Colonic mucosa (tissue), 4 donors: Measurements from ENCODE around the gene CROCC2. TPM values are rescaled to one million over a fixed set of nuclear protein-coding genes. Genes with fewer than 3 reads are reported as not detected.
"Not testable (repeated sequence)": the region's sequence is repeated elsewhere in the genome, so short reads cannot be mapped to it uniquely, and the experiment has no call there.

Source experiments
- DNase-seq: peaks from one replicate; pipeline ENCODE4 v3.0.0-alpha.2; 2020
- H3K27ac ChIP-seq: fragments of 200-600 bp; one replicate; pipeline ENCODE4 v1.8.0; 2021
- H3K27me3 ChIP-seq: fragments of 200-600 bp; one replicate; pipeline ENCODE4 v1.8.0; 2021
- H3K36me3 ChIP-seq: fragments of 200-600 bp; one replicate; pipeline ENCODE4 v1.8.0; 2021
- H3K4me1 ChIP-seq: fragments of 200-600 bp; one replicate; pipeline ENCODE4 v1.8.0; 2021; ENCODE audit warnings: mild to moderate bottlenecking
- H3K4me3 ChIP-seq: fragments of 200-600 bp; one replicate; pipeline ENCODE4 v1.8.0; 2021
- H3K9ac ChIP-seq, 2 donors: one replicate each; pipeline ENCODE4 v1.7.0; 2013; ENCODE audit warnings: control low read depth in 2 of 2, low read depth in 2 of 2, low read length in 2 of 2
- H3K9me3 ChIP-seq: fragments of 200-600 bp; one replicate; pipeline ENCODE4 v1.8.0; 2021
- intact Hi-C: fragments of 100-400 bp; cut with DNase I; formaldehyde crosslinking; loops from one replicate; pipeline ENCODE4 v1.14.1; 2022
- total RNA-seq, 2 donors: library from RNA; stranded (reverse); fragmentation: NEBNext Ultra II Directional in 1 of 2; extraction: Animal tissue kit (Norgen Biotek cat#: 25700) in 1 of 2; gene quantifications; one replicate each; pipeline ENCODE4 v1.2.1, GENCODE V29; 2021
- TF ChIP-seq, protein P1 (sequence below): fragments of 200-600 bp; IDR thresholded peaks from one replicate; pipeline ENCODE4 v1.8.0; 2022; ENCODE audit warnings: antibody characterized with exemption, mild to moderate bottlenecking
- donor health status: healthy.
- donor health status: DM: no; HTN: no; CAD: no.
- donor health status: DM: no; HTN: no; CAD: no.

The CROCC2 gene
- total RNA-seq, 2 donors from 2014 or later, result 0.05 TPM; not detected in 1

- Histone ChIP-seq H3K4me3 (no peak overlapping the region), H3K36me3 (no peaks in the 10 kb centered on the region), H3K9ac (no peak overlapping the region), H3K4me1 (no peaks in the 10 kb centered on the region), H3K9me3 (no peaks in the 10 kb centered on the region), H3K27ac (no peak overlapping the region), H3K27me3 (no peaks in the 10 kb centered on the region)
- TF ChIP-seq, protein P1, sequence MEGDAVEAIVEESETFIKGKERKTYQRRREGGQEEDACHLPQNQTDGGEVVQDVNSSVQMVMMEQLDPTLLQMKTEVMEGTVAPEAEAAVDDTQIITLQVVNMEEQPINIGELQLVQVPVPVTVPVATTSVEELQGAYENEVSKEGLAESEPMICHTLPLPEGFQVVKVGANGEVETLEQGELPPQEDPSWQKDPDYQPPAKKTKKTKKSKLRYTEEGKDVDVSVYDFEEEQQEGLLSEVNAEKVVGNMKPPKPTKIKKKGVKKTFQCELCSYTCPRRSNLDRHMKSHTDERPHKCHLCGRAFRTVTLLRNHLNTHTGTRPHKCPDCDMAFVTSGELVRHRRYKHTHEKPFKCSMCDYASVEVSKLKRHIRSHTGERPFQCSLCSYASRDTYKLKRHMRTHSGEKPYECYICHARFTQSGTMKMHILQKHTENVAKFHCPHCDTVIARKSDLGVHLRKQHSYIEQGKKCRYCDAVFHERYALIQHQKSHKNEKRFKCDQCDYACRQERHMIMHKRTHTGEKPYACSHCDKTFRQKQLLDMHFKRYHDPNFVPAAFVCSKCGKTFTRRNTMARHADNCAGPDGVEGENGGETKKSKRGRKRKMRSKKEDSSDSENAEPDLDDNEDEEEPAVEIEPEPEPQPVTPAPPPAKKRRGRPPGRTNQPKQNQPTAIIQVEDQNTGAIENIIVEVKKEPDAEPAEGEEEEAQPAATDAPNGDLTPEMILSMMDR, result no peak
- intact Hi-C loops, result no loop called here
- no peak for DNase-seq
These were observed 68.8 kb downstream of the CROCC2 start for GRCh38 chr2:240974771-240975572.

- DNase-seq, intact Hi-C loops: not testable (repeated sequence)
These were observed 69.8 kb downstream of the CROCC2 start for GRCh38 chr2:240975903-240976302.

DNA sequence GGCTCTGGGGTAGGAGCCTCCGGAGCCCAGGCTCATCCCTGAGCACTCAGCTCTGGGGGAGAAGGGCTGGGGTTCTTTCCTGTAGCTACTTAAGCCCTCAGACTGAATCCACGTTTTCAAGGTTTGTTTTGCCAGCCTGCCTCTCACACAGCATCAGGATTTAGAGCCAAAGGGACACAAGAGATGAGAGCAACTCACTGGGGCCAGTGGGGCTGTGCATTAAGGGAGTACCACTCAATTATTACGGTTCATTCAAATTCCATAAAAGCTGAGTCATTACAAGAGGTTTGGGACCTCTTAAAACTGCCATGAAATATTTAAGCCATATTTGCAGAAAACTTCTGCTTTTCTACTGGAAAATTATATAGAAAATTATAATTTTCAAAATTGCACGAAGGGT lies 75.1 kb downstream of the CROCC2 start:
- Histone ChIP-seq H3K9me3 (no peaks in the 10 kb centered on the region), H3K4me3 (no peak overlapping the region), H3K27ac (no peak overlapping the region), H3K27me3 (no peaks in the 10 kb centered on the region), H3K4me1 (no peaks in the 10 kb centered on the region), H3K36me3 (no peaks in the 10 kb centered on the region), H3K9ac (no peak overlapping the region)
- intact Hi-C loops, result no loop called here
- DNase-seq, result no peak
- TF ChIP-seq, protein P1, result no peak

More at GRCh38 chr2:240975903-240976302, 69.8 kb downstream of the CROCC2 start:
- H3K9me3 ChIP-seq, H3K9ac ChIP-seq, H3K27ac ChIP-seq, H3K27me3 ChIP-seq, H3K36me3 ChIP-seq, H3K4me1 ChIP-seq, H3K4me3 ChIP-seq: not testable (repeated sequence)

DNA sequence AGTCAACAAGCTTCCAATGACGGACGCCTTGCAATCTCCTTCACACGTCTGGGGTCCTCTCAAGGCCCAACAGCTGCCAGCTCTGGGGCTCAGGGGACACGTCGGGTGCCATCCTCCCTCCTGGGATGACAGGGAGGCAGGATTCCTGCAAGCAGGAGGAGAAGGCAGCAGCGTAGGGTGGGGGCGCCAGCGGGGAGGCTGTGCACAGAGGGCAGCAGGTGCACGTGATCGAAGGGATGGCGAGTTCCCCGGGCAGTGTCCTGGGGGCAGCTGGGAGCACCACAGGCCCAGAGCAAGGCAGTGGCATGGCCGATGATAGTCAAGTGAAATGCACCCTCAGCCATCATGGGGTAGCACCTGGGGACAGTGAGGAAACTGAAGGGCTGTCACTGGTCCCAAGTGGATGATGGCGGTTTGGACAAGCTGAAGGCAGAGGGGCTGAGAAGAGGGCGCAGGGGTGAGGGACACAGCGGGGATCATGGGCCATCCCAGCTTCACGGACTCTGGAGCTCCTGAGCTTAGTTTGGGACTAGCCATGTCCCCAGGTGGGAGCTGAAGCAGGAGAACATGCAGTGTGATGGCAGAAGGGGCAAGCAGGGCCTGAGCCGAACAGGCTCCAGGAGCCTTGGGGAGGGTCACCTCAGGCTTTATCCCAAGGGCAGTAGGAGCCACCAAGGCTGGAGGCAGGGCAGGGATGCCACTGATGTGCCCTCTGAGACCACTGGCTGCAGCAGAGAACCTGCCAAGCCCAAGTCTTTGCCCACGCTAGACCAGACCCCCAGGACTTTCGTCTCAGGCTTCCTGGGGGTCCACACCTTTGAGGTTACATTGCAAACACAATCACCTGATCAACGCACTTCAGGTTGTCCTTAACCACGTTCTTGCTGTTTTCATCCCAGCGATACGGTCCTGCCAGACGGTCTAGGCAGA lies 76.0 kb downstream of the CROCC2 start:
- H3K27me3 ChIP-seq, result no peaks in the 10 kb centered on the region
- no peak overlapping the region for H3K9ac ChIP-seq
- no peak for DNase-seq
- H3K9me3 ChIP-seq, result no peaks in the 10 kb centered on the region
- peaks cover 5% of the 10 kb centered on the region for H3K4me1 ChIP-seq
- TF ChIP-seq, protein P1, result no peak
- no peak overlapping the region for H3K27ac ChIP-seq
- H3K36me3 ChIP-seq, result no peaks in the 10 kb centered on the region
- no peak overlapping the region for H3K4me3 ChIP-seq
- intact Hi-C loops, result no loop called here

DNA sequence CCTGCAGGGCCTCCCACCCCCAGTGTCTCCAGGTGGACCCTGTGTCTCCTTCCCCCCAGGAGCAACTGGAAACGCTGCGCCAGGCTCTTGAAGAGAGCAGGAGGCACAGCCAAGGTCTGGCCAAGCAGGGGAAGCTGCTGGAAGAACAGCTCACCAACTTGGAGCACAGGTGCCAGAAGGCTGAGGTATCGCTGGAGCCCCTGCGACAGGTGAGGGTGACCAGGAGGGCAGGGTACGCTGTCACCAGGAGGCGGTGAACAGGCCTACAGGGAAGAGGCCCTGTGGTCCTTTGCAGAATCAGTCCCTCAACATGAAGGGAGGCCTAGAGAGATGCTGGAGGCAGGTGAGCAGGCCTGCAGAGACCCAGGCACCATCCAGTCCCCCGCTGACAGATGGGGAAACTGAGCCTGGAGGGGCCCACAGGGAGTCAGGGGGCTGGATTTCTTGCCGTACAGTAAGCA lies 76.7 kb downstream of the CROCC2 start:
- TF ChIP-seq, protein P1, result no peak
- no peak for DNase-seq
- Histone ChIP-seq H3K36me3 (no peaks in the 10 kb centered on the region), H3K4me3 (no peak overlapping the region), H3K27ac (no peak overlapping the region), H3K9ac (no peak overlapping the region), H3K9me3 (no peaks in the 10 kb centered on the region), H3K27me3 (no peaks in the 10 kb centered on the region), H3K4me1 (peaks cover 12% of the 10 kb centered on the region)
- intact Hi-C loops, result no loop called here
